ENCODE results near the gene KRTAP12-2.
"Not testable (repeated sequence)": the region's sequence is repeated elsewhere in the genome, so short reads cannot be mapped to it uniquely, and the experiment has no call there.

The KRTAP12-2 gene

GRCh38 chr21:44664691-44665090 is 2.0 kb downstream of the KRTAP12-2 start:
- no peaks in the 10 kb centered on the region for H3F3A ChIP-seq (ENCODE audit: insufficient read depth)

DNA sequence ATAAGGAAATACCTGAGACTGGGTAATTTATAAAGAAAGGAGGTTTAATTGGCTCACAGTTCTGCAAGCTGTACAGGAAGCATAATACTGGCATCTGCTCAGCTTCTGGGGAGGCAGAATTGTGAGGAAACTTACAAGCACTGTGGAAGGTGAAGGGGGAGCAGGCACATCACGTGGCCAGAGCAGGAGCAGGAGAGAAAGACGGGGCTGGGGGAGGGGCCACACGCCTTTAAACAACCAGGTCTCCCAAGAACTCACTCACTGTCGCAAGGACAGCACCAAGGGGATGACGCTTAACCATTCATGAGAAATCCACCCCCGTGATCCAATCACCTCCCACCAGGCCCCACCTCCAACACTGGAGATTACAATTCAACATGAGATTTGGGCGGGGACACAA is 5.2 kb downstream of the KRTAP12-2 start:
- H3K9ac ChIP-seq (ENCODE audit: low read length); H3K36me3 ChIP-seq (ENCODE audit: low read length); H2AFZ ChIP-seq (ENCODE audit: low read depth, low read length, severe bottlenecking); H3K9me2 ChIP-seq (replicated peaks; ENCODE audit: insufficient read depth, low read length); H3F3A ChIP-seq (ENCODE audit: insufficient read depth); H3K27me3 ChIP-seq (ENCODE audit: low read length); H3K4me2 ChIP-seq (ENCODE audit: low read depth, low read length, poor library complexity, severe bottlenecking); H3K27ac ChIP-seq (ENCODE audit: low read depth, low read length); H3K9me3 ChIP-seq (ENCODE audit: insufficient read depth, low read length); H4K20me1 ChIP-seq (ENCODE audit: low read depth, low read length); H3K4me3 ChIP-seq (ENCODE audit: insufficient read depth, low read length, poor library complexity, severe bottlenecking); H3K79me2 ChIP-seq (ENCODE audit: insufficient read depth, low read length): not testable (repeated sequence)

More at GRCh38 chr21:44664691-44665090, 2.0 kb downstream of the KRTAP12-2 start:
- Histone ChIP-seq H3K36me3 (ENCODE audit: low read length) (no peaks in the 10 kb centered on the region), H3K27ac (ENCODE audit: low read depth, low read length) (no peak overlapping the region), H3K9me3 (ENCODE audit: insufficient read depth, low read length) (no peaks in the 10 kb centered on the region), H4K20me1 (ENCODE audit: low read depth, low read length) (no peaks in the 10 kb centered on the region), H3K9ac (ENCODE audit: low read length) (no peak overlapping the region), H2AFZ (ENCODE audit: low read depth, low read length, severe bottlenecking) (no peak overlapping the region), H3K9me2 (replicated peaks; ENCODE audit: insufficient read depth, low read length) (no peaks in the 10 kb centered on the region), H3K4me2 (ENCODE audit: low read depth, low read length, poor library complexity, severe bottlenecking) (no peak overlapping the region), H3K27me3 (ENCODE audit: low read length) (no peaks in the 10 kb centered on the region), H3K4me3 (ENCODE audit: insufficient read depth, low read length, poor library complexity, severe bottlenecking) (no peak overlapping the region), H3K79me2 (ENCODE audit: insufficient read depth, low read length) (no peaks in the 10 kb centered on the region)
- no peak for TF ChIP-seq EZH2phosphoT487 (conservative IDR thresholded peaks at IDR 0.05; ENCODE audit: low read length)
- TF ChIP-seq, protein P1, sequence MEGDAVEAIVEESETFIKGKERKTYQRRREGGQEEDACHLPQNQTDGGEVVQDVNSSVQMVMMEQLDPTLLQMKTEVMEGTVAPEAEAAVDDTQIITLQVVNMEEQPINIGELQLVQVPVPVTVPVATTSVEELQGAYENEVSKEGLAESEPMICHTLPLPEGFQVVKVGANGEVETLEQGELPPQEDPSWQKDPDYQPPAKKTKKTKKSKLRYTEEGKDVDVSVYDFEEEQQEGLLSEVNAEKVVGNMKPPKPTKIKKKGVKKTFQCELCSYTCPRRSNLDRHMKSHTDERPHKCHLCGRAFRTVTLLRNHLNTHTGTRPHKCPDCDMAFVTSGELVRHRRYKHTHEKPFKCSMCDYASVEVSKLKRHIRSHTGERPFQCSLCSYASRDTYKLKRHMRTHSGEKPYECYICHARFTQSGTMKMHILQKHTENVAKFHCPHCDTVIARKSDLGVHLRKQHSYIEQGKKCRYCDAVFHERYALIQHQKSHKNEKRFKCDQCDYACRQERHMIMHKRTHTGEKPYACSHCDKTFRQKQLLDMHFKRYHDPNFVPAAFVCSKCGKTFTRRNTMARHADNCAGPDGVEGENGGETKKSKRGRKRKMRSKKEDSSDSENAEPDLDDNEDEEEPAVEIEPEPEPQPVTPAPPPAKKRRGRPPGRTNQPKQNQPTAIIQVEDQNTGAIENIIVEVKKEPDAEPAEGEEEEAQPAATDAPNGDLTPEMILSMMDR (IDR thresholded peaks at IDR 0.05; ENCODE audit: insufficient read depth, low read length, poor library complexity, severe bottlenecking), result no peak

GRCh38 chr21:44658913-44659595 is 7.7 kb downstream of the KRTAP12-2 start:
- TF ChIP-seq EZH2phosphoT487 (conservative IDR thresholded peaks at IDR 0.05; ENCODE audit: low read length), result no peak
- TF ChIP-seq, protein P1 (IDR thresholded peaks at IDR 0.05; ENCODE audit: insufficient read depth, low read length, poor library complexity, severe bottlenecking), result no peak

GRCh38 chr21:44658541-44658910 is 8.2 kb downstream of the KRTAP12-2 start:
- Histone ChIP-seq H3K79me2 (ENCODE audit: insufficient read depth, low read length) (no peaks in the 10 kb centered on the region), H2AFZ (ENCODE audit: low read depth, low read length, severe bottlenecking) (no peak overlapping the region), H3K36me3 (ENCODE audit: low read length) (no peaks in the 10 kb centered on the region), H3K4me3 (ENCODE audit: insufficient read depth, low read length, poor library complexity, severe bottlenecking) (no peak overlapping the region), H3K9me3 (ENCODE audit: insufficient read depth, low read length) (no peaks in the 10 kb centered on the region), H3F3A (ENCODE audit: insufficient read depth) (no peaks in the 10 kb centered on the region), H3K9me2 (replicated peaks; ENCODE audit: insufficient read depth, low read length) (no peaks in the 10 kb centered on the region), H3K9ac (ENCODE audit: low read length) (no peak overlapping the region), H3K27ac (ENCODE audit: low read depth, low read length) (no peak overlapping the region), H3K27me3 (ENCODE audit: low read length) (no peaks in the 10 kb centered on the region), H3K4me2 (ENCODE audit: low read depth, low read length, poor library complexity, severe bottlenecking) (no peak overlapping the region), H4K20me1 (ENCODE audit: low read depth, low read length) (no peaks in the 10 kb centered on the region)
- TF ChIP-seq EZH2phosphoT487 (conservative IDR thresholded peaks at IDR 0.05; ENCODE audit: low read length), result no peak
- TF ChIP-seq, protein P1 (IDR thresholded peaks at IDR 0.05; ENCODE audit: insufficient read depth, low read length, poor library complexity, severe bottlenecking), result no peak

More at GRCh38 chr21:44658913-44659595, 7.7 kb downstream of the KRTAP12-2 start:
- Histone ChIP-seq H2AFZ (ENCODE audit: low read depth, low read length, severe bottlenecking) (no peak overlapping the region), H3K27ac (ENCODE audit: low read depth, low read length) (no peak overlapping the region), H3K36me3 (ENCODE audit: low read length) (no peaks in the 10 kb centered on the region), H3K27me3 (ENCODE audit: low read length) (no peaks in the 10 kb centered on the region), H3K4me2 (ENCODE audit: low read depth, low read length, poor library complexity, severe bottlenecking) (no peak overlapping the region), H3K9me3 (ENCODE audit: insufficient read depth, low read length) (no peaks in the 10 kb centered on the region), H3K4me3 (ENCODE audit: insufficient read depth, low read length, poor library complexity, severe bottlenecking) (no peak overlapping the region), H3F3A (ENCODE audit: insufficient read depth) (no peaks in the 10 kb centered on the region), H3K79me2 (ENCODE audit: insufficient read depth, low read length) (no peaks in the 10 kb centered on the region), H4K20me1 (ENCODE audit: low read depth, low read length) (no peaks in the 10 kb centered on the region), H3K9me2 (replicated peaks; ENCODE audit: insufficient read depth, low read length) (no peaks in the 10 kb centered on the region), H3K9ac (ENCODE audit: low read length) (no peak overlapping the region)

All from SU-DHL-6 (cell line).